ENCODE data around the gene HCN2.

GRCh38 chr19:555474-555808 is 34.2 kb upstream of the HCN2 start:
- TF ChIP-seq CTCF (IDR thresholded peaks at IDR 0.05) (no peak), POLR2A (IDR thresholded peaks at IDR 0.05) (no peak)
